ENCODE measurements around the gene UBTFL1. TPM values are rescaled to one million over a fixed set of nuclear protein-coding genes. Genes with fewer than 3 reads are reported as not detected.

Gene UBTFL1
- total and polyA plus RNA-seq, 9 donors, result 0.11 TPM; not detected in 8

DNA sequence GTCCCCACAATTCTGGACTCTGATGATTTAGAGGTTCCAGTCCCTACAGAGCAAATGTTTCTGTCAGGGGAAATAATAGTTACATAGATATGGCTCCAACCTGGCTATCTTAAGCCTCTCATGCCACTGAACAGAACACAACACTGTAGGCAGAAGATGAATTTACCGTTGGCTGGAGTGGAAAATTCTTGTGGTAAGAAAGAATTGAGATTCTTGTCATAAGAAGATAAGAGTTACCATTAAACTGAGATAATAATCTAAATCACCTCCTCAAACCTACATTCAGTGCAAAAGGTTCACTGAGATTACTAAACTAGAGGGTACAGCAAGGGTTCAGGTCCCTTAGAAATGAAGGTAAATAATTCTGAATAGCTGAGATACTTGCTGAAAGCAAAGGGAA, 38.6 kb downstream of the UBTFL1 start:
- H3K27me3 ChIP-seq (ENCODE audit: control insufficient read depth, insufficient read depth, low read length), result no peaks in the 10 kb centered on the region
- no peaks in the 10 kb centered on the region for H3K9me3 ChIP-seq (replicated peaks; ENCODE audit: control insufficient read depth, low read depth, low read length)
- H3K36me3 ChIP-seq (ENCODE audit: control insufficient read depth, insufficient read depth, low read length), result no peaks in the 10 kb centered on the region
- H3K4me1 ChIP-seq (ENCODE audit: control insufficient read depth, insufficient read depth, low read length), result no peaks in the 10 kb centered on the region
- no CpG with 5 or more reads among the region's 1 CpG for WGBS (ENCODE audit: insufficient coverage)
- DNase-seq, result no peak
- H3K4me3 ChIP-seq (ENCODE audit: low read length), result no peak overlapping the region
- H3K27ac ChIP-seq (ENCODE audit: low read length), result no peak overlapping the region

DNA sequence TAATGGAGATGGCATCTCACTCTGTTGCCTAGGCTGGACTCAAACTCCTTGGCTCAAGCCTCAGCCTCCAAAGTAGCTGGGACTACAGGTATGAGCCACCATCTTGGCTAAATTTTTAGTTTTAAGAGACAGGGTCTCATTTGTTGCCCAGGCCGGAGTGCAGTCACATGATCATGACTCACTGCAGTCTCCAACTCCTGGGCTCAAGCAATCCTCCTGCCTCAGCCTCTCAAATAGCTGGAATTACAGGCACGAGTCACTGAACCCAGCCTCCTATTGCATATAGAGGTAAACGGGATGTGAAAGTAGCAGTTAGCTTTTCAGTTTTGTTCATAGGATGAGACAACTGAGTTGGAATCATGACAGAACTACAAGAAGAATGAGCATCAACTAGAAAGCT, 39.2 kb downstream of the UBTFL1 start:
- Histone ChIP-seq H3K27me3 (ENCODE audit: control insufficient read depth, insufficient read depth, low read length) (no peaks in the 10 kb centered on the region), H3K9me3 (replicated peaks; ENCODE audit: control insufficient read depth, low read depth, low read length) (no peaks in the 10 kb centered on the region), H3K27ac (ENCODE audit: low read length) (no peak overlapping the region), H3K4me3 (ENCODE audit: low read length) (no peak overlapping the region), H3K36me3 (ENCODE audit: control insufficient read depth, insufficient read depth, low read length) (no peaks in the 10 kb centered on the region), H3K4me1 (ENCODE audit: control insufficient read depth, insufficient read depth, low read length) (no peaks in the 10 kb centered on the region)
- WGBS (ENCODE audit: insufficient coverage), result 100% methylated on average over 1 of the region's 3 CpGs
- peak; percentile 1 for DNase-seq

GRCh38 chr11:90133560-90134477, 48.1 kb downstream of the UBTFL1 start:
- Histone ChIP-seq H3K4me1 (ENCODE audit: control insufficient read depth, insufficient read depth, low read length) (no peaks in the 10 kb centered on the region), H3K9me3 (replicated peaks; ENCODE audit: control insufficient read depth, low read depth, low read length) (no peaks in the 10 kb centered on the region), H3K36me3 (ENCODE audit: control insufficient read depth, insufficient read depth, low read length) (no peaks in the 10 kb centered on the region), H3K27me3 (ENCODE audit: control insufficient read depth, insufficient read depth, low read length) (peaks cover 6% of the 10 kb centered on the region), H3K27ac (ENCODE audit: low read length) (no peak overlapping the region), H3K4me3 (ENCODE audit: low read length) (peak overlapping the region; percentile 64)
- 33% methylated on average over 6 of the region's 11 CpGs for WGBS (ENCODE audit: insufficient coverage)
- DNase-seq, result peak; percentile 53

- WGBS (ENCODE audit: insufficient coverage), result 0% methylated on average over 15 of the region's 25 CpGs
- H3K27me3 ChIP-seq (ENCODE audit: control insufficient read depth, insufficient read depth, low read length), result peaks cover 6% of the 10 kb centered on the region
Measured at GRCh38 chr11:90134478-90135003, 48.8 kb downstream of the UBTFL1 start, which contains the start of gene NAALAD2. NAALAD2 (plus strand) TSS chr11:90134663; CDS start chr11:90134759, 96 bp downstream.

DNA sequence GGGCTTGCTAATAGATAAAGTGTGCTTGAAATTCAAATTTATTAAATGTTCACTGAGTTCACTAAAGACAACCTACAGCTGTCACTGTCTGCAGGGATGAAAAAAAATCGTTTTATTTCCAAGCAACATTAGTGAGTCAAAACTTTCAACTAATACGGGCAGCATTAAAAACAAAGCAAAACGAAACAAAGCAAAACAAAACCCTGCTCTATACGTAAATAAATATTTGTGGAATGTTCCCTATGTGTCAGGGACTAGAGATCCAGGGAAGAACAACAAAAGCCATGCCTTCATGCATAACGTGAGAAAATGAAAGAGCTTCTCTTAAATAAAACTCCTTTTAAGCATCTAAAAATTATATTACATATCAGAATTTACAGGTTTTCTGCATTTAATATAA, 49.3 kb downstream of the UBTFL1 start:
- no peaks in the 10 kb centered on the region for H3K9me3 ChIP-seq (replicated peaks; ENCODE audit: control insufficient read depth, low read depth, low read length)
- no CpG with 5 or more reads among the region's 5 CpGs for WGBS (ENCODE audit: insufficient coverage)
- H3K4me3 ChIP-seq (ENCODE audit: low read length), result peak overlapping the region; percentile 64
- DNase-seq, result no peak
- H3K4me1 ChIP-seq (ENCODE audit: control insufficient read depth, insufficient read depth, low read length), result no peaks in the 10 kb centered on the region
- no peaks in the 10 kb centered on the region for H3K36me3 ChIP-seq (ENCODE audit: control insufficient read depth, insufficient read depth, low read length)
- H3K27ac ChIP-seq (ENCODE audit: low read length), result peak overlapping the region; percentile 64
- peaks cover 6% of the 10 kb centered on the region for H3K27me3 ChIP-seq (ENCODE audit: control insufficient read depth, insufficient read depth, low read length)

More at GRCh38 chr11:90134478-90135003, 48.8 kb downstream of the UBTFL1 start, which contains the start of gene NAALAD2:
- no peaks in the 10 kb centered on the region for H3K36me3 ChIP-seq (ENCODE audit: control insufficient read depth, insufficient read depth, low read length)
- DNase-seq, result peak; percentile 73
- no peaks in the 10 kb centered on the region for H3K9me3 ChIP-seq (replicated peaks; ENCODE audit: control insufficient read depth, low read depth, low read length)
- H3K27ac ChIP-seq (ENCODE audit: low read length), result peak within 1 kb of the TSS; percentile 64
- H3K4me1 ChIP-seq (ENCODE audit: control insufficient read depth, insufficient read depth, low read length), result no peaks in the 10 kb centered on the region
- H3K4me3 ChIP-seq (ENCODE audit: low read length), result peak within 1 kb of the TSS; percentile 64

Other genes starting within 250 kb of the UBTFL1 start
- gene TRIM64B, start 207.5 kb upstream of the UBTFL1 start, total RNA-seq, result not detected
- gene TRIM64B, start 207.5 kb upstream of the UBTFL1 start, polyA plus RNA-seq (ENCODE audit: insufficient read depth in 1 of 8, insufficient read length in 8 of 8, low replicate concordance in 1 of 8), result not detected
- not detected for gene TRIM49D1, start 163.7 kb upstream of the UBTFL1 start, total RNA-seq
- under 1 TPM in 1 of 8 donors, not detected in 7; 0.12 TPM for gene TRIM49D1, start 163.7 kb upstream of the UBTFL1 start, polyA plus RNA-seq (ENCODE audit: insufficient read depth in 1 of 8, insufficient read length in 8 of 8, low replicate concordance in 1 of 8)
- gene TRIM49D2, start 161.9 kb upstream of the UBTFL1 start, total RNA-seq, result not detected
- not detected for gene TRIM49D2, start 161.9 kb upstream of the UBTFL1 start, polyA plus RNA-seq (ENCODE audit: insufficient read depth in 1 of 8, insufficient read length in 8 of 8, low replicate concordance in 1 of 8)
- not detected for gene TRIM64, start 119.9 kb upstream of the UBTFL1 start, total RNA-seq
- not detected for gene TRIM64, start 119.9 kb upstream of the UBTFL1 start, polyA plus RNA-seq (ENCODE audit: insufficient read depth in 1 of 8, insufficient read length in 8 of 8, low replicate concordance in 1 of 8)
- not detected for gene TRIM49C, start 54.8 kb upstream of the UBTFL1 start, total RNA-seq
- gene TRIM49C, start 54.8 kb upstream of the UBTFL1 start, polyA plus RNA-seq (ENCODE audit: insufficient read depth in 1 of 8, insufficient read length in 8 of 8, low replicate concordance in 1 of 8), result not detected
- gene NAALAD2, start 48.7 kb downstream of the UBTFL1 start, total RNA-seq, result 5.5 TPM
- gene NAALAD2, start 48.7 kb downstream of the UBTFL1 start, polyA plus RNA-seq (ENCODE audit: insufficient read depth in 1 of 8, insufficient read length in 8 of 8, low replicate concordance in 1 of 8), result 1 to 10 TPM; 3.4 to 6.0 (median 4.5) TPM
- 23.7 TPM for gene CHORDC1, start 137.1 kb downstream of the UBTFL1 start, total RNA-seq
- gene CHORDC1, start 137.1 kb downstream of the UBTFL1 start, polyA plus RNA-seq (ENCODE audit: insufficient read depth in 1 of 8, insufficient read length in 8 of 8, low replicate concordance in 1 of 8), result 10 to 100 TPM; 32.4 to 48.2 (median 37.8) TPM

All from muscle of leg (tissue), 11 donors.